ENCODE data around the gene SERPINB6.
"Not testable (repeated sequence)": the region's sequence is repeated elsewhere in the genome, so short reads cannot be mapped to it uniquely, and the experiment has no call there.

Gene SERPINB6

GRCh38 chr6:2943564-2943955 lies 27.8 kb downstream of the SERPINB6 start:
- H3K27ac ChIP-seq: no peak overlapping the region
- no peak for DNase-seq (ENCODE audit: low read depth, low spot score)
- no peaks in the 10 kb centered on the region for H3K9me3 ChIP-seq (ENCODE audit: low read depth, low read length)
- no peak for TF ChIP-seq FOXP2 (optimal IDR thresholded peaks at IDR 0.05; ENCODE audit: control extremely low read depth, extremely low read length, insufficient read depth)
- no peak for TF ChIP-seq POLR2AphosphoS5 (IDR thresholded peaks at IDR 0.05; ENCODE audit: borderline replicate concordance, low read depth, low read length)
- H3K9ac ChIP-seq (ENCODE audit: insufficient read length): no peak overlapping the region
- H3K4me3 ChIP-seq: no peak overlapping the region
- no peaks in the 10 kb centered on the region for H3K36me3 ChIP-seq (ENCODE audit: insufficient read depth, low read length)

- TF ChIP-seq POLR2AphosphoS5 (IDR thresholded peaks at IDR 0.05; ENCODE audit: borderline replicate concordance, low read depth, low read length) (no peak), EZH2 (IDR thresholded peaks at IDR 0.05) (no peak), FOXP2 (optimal IDR thresholded peaks at IDR 0.05; ENCODE audit: control extremely low read depth, extremely low read length, insufficient read depth) (no peak)
- Histone ChIP-seq H3K27ac (no peak overlapping the region), H3K4me3 (no peak overlapping the region), H3K9me3 (ENCODE audit: low read depth, low read length) (no peaks in the 10 kb centered on the region), H3K9ac (ENCODE audit: insufficient read length) (no peak overlapping the region), H3K36me3 (ENCODE audit: insufficient read depth, low read length) (no peaks in the 10 kb centered on the region)
- DNase-seq (ENCODE audit: low read depth, low spot score): no peak
Observed at GRCh38 chr6:2942914-2943563, 28.3 kb downstream of the SERPINB6 start.

GRCh38 chr6:2942116-2942515 lies 29.3 kb downstream of the SERPINB6 start:
- DNase-seq (ENCODE audit: low read depth, low spot score); H3K9me3 ChIP-seq (ENCODE audit: low read depth, low read length); H3K9ac ChIP-seq (ENCODE audit: insufficient read length); H3K4me3 ChIP-seq; H3K36me3 ChIP-seq (ENCODE audit: insufficient read depth, low read length); H3K27ac ChIP-seq: not testable (repeated sequence)

- Histone ChIP-seq H3K27ac (no peak overlapping the region), H3K9ac (ENCODE audit: insufficient read length) (no peak overlapping the region), H3K36me3 (ENCODE audit: insufficient read depth, low read length) (no peaks in the 10 kb centered on the region), H3K4me3 (no peak overlapping the region), H3K9me3 (ENCODE audit: low read depth, low read length) (no peaks in the 10 kb centered on the region)
- no peak for DNase-seq (ENCODE audit: low read depth, low spot score)
- TF ChIP-seq EZH2 (IDR thresholded peaks at IDR 0.05): no peak
- TF ChIP-seq POLR2AphosphoS5 (IDR thresholded peaks at IDR 0.05; ENCODE audit: borderline replicate concordance, low read depth, low read length): no peak
- no peak for TF ChIP-seq FOXP2 (optimal IDR thresholded peaks at IDR 0.05; ENCODE audit: control extremely low read depth, extremely low read length, insufficient read depth)
Observed at GRCh38 chr6:2940851-2941250, 30.5 kb downstream of the SERPINB6 start.

- Histone ChIP-seq H3K9ac (ENCODE audit: insufficient read length) (no peak overlapping the region), H3K36me3 (ENCODE audit: insufficient read depth, low read length) (no peaks in the 10 kb centered on the region), H3K4me3 (no peak overlapping the region), H3K27ac (no peak overlapping the region), H3K9me3 (ENCODE audit: low read depth, low read length) (no peaks in the 10 kb centered on the region)
- TF ChIP-seq POLR2AphosphoS5 (IDR thresholded peaks at IDR 0.05; ENCODE audit: borderline replicate concordance, low read depth, low read length) (no peak), EZH2 (IDR thresholded peaks at IDR 0.05) (no peak), FOXP2 (optimal IDR thresholded peaks at IDR 0.05; ENCODE audit: control extremely low read depth, extremely low read length, insufficient read depth) (no peak)
- no peak for DNase-seq (ENCODE audit: low read depth, low spot score)
Observed at GRCh38 chr6:2940010-2940850, 31.1 kb downstream of the SERPINB6 start.

GRCh38 chr6:2939315-2940009 lies 31.9 kb downstream of the SERPINB6 start:
- no peaks in the 10 kb centered on the region for H3K36me3 ChIP-seq (ENCODE audit: insufficient read depth, low read length)
- no peak for TF ChIP-seq FOXP2 (optimal IDR thresholded peaks at IDR 0.05; ENCODE audit: control extremely low read depth, extremely low read length, insufficient read depth)
- TF ChIP-seq EZH2 (IDR thresholded peaks at IDR 0.05): no peak
- no peak for TF ChIP-seq POLR2AphosphoS5 (IDR thresholded peaks at IDR 0.05; ENCODE audit: borderline replicate concordance, low read depth, low read length)
- DNase-seq (ENCODE audit: low read depth, low spot score): no peak
- no peak overlapping the region for H3K27ac ChIP-seq
- no peak overlapping the region for H3K4me3 ChIP-seq
- no peaks in the 10 kb centered on the region for H3K9me3 ChIP-seq (ENCODE audit: low read depth, low read length)
- no peak overlapping the region for H3K9ac ChIP-seq (ENCODE audit: insufficient read length)

- H3K9ac ChIP-seq (ENCODE audit: insufficient read length): no peak overlapping the region
- TF ChIP-seq FOXP2 (optimal IDR thresholded peaks at IDR 0.05; ENCODE audit: control extremely low read depth, extremely low read length, insufficient read depth) (no peak), EZH2 (IDR thresholded peaks at IDR 0.05) (no peak), POLR2AphosphoS5 (IDR thresholded peaks at IDR 0.05; ENCODE audit: borderline replicate concordance, low read depth, low read length) (no peak)
- H3K27ac ChIP-seq: no peak overlapping the region
- no peak overlapping the region for H3K4me3 ChIP-seq
- no peaks in the 10 kb centered on the region for H3K36me3 ChIP-seq (ENCODE audit: insufficient read depth, low read length)
- no peaks in the 10 kb centered on the region for H3K9me3 ChIP-seq (ENCODE audit: low read depth, low read length)
- no peak for DNase-seq (ENCODE audit: low read depth, low spot score)
Observed at GRCh38 chr6:2938632-2939083, 32.7 kb downstream of the SERPINB6 start.

- Histone ChIP-seq H3K27ac (no peak overlapping the region), H3K4me3 (no peak overlapping the region), H3K9ac (ENCODE audit: insufficient read length) (no peak overlapping the region), H3K9me3 (ENCODE audit: low read depth, low read length) (no peaks in the 10 kb centered on the region), H3K36me3 (ENCODE audit: insufficient read depth, low read length) (no peaks in the 10 kb centered on the region)
- no peak for TF ChIP-seq POLR2AphosphoS5 (IDR thresholded peaks at IDR 0.05; ENCODE audit: borderline replicate concordance, low read depth, low read length)
- DNase-seq (ENCODE audit: low read depth, low spot score): no peak
Observed at GRCh38 chr6:2938004-2938631, 33.2 kb downstream of the SERPINB6 start.
